Loucy (cell line): ENCODE data around the gene ANO1.

Source experiments
- EZH2phosphoT487 ChIP-seq: fragments of 200-600 bp; IDR thresholded peaks from 2 replicates; pipeline ENCODE4 v1.6.1; 2018; ENCODE audit warnings: antibody characterized with exemption, mild to moderate bottlenecking, moderate library complexity, borderline replicate concordance
- TF ChIP-seq, protein P1 (sequence below): fragments of 200-600 bp; sonication (generic); conservative IDR thresholded peaks from 2 replicates; pipeline ENCODE4 v1.5.1; 2014; ENCODE audit warnings: mild to moderate bottlenecking, antibody characterized with exemption, low read length

DNA sequence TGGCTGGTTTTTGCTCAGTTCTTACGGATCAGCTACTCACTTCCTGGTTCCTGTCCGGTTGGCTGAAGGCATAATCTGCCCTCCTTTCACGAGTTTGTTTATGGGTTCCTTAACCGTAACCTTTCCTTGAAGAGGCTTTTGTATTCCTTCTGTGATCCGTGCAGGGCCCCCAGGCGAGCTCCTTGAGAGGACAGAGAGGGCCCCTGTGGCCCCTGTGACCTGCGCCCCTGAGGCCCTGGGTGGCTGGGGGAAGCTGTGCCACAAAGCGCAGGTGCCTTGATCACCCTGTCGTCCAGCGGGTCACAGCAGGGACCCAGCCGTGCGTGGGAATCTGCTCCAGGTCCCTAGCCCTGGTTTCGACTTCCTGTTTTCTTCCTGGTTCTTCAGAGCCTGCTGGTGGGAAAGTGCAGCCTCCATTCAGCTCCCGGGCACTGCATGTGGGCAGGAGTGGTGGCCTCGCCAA lies 97.2 kb downstream of the ANO1 start:
- TF ChIP-seq, protein P1, sequence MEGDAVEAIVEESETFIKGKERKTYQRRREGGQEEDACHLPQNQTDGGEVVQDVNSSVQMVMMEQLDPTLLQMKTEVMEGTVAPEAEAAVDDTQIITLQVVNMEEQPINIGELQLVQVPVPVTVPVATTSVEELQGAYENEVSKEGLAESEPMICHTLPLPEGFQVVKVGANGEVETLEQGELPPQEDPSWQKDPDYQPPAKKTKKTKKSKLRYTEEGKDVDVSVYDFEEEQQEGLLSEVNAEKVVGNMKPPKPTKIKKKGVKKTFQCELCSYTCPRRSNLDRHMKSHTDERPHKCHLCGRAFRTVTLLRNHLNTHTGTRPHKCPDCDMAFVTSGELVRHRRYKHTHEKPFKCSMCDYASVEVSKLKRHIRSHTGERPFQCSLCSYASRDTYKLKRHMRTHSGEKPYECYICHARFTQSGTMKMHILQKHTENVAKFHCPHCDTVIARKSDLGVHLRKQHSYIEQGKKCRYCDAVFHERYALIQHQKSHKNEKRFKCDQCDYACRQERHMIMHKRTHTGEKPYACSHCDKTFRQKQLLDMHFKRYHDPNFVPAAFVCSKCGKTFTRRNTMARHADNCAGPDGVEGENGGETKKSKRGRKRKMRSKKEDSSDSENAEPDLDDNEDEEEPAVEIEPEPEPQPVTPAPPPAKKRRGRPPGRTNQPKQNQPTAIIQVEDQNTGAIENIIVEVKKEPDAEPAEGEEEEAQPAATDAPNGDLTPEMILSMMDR, result no peak
- no peak for TF ChIP-seq EZH2phosphoT487
